GM12878 (cell line): ENCODE data around the gene FBRSL1.

Source experiments
- CBFB ChIP-seq: IDR thresholded peaks from 2 replicates; pipeline ENCODE4 v1.6.1; 2016; ENCODE audit warnings: antibody characterized with exemption, low read depth
- CHD2 ChIP-seq: IDR thresholded peaks from 2 replicates; pipeline ENCODE4 v1.6.1; 2011; ENCODE audit warnings: low read depth, low read length, improper control_type of control experiment, borderline replicate concordance
- EZH2 ChIP-seq: IDR thresholded peaks from 2 replicates; pipeline ENCODE4 v1.6.1; 2012; ENCODE audit warnings: low read depth, mild to moderate bottlenecking, control low read depth, inconsistent platforms, low read length, borderline replicate concordance; ENCODE audit not compliant: control insufficient read depth
- HDAC2 ChIP-seq: fragments of 200-600 bp; sonication (generic); IDR thresholded peaks from 2 replicates; pipeline ENCODE4 v1.6.1; 2017
- PBX3 ChIP-seq: IDR thresholded peaks from 2 replicates; pipeline ENCODE4 v1.6.1; 2011; ENCODE audit warnings: mild to moderate bottlenecking, low read depth, low read length, moderate library complexity; ENCODE audit not compliant: insufficient replicate concordance
- POLR2A ChIP-seq: IDR thresholded peaks from 2 replicates; pipeline ENCODE4 v1.6.1; 2011; ENCODE audit warnings: low read depth, mild to moderate bottlenecking, low read length
- POLR2AphosphoS5 ChIP-seq: IDR thresholded peaks from 2 replicates; pipeline ENCODE4 v1.6.1; 2011; ENCODE audit warnings: mild to moderate bottlenecking, low read length, inconsistent platforms
- RAD51 ChIP-seq: fragments of 450-650 bp; IDR thresholded peaks from 2 replicates; pipeline ENCODE4 v1.6.1; 2016; ENCODE audit warnings: moderate library complexity, mild to moderate bottlenecking, inconsistent platforms
- SPI1 ChIP-seq: IDR thresholded peaks from 2 replicates; pipeline ENCODE4 v1.6.1; 2011; ENCODE audit warnings: low read depth, mild to moderate bottlenecking, low read length, moderate library complexity, borderline replicate concordance; ENCODE audit not compliant: insufficient read depth
- SRF ChIP-seq, 2 experiments: IDR thresholded peaks; 2 replicates each; pipeline ENCODE4 v1.6.1; 2011; ENCODE audit warnings: low read depth in 2 of 2, low read length in 2 of 2, mild to moderate bottlenecking in 1 of 2, moderate library complexity in 1 of 2
- TCF12 ChIP-seq: IDR thresholded peaks from 2 replicates; pipeline ENCODE4 v1.6.1; 2011; ENCODE audit warnings: low read depth, mild to moderate bottlenecking, low read length
- ZNF274 ChIP-seq: IDR thresholded peaks from one replicate; pipeline ENCODE4 v1.8.0; 2011; ENCODE audit not compliant: insufficient read length, insufficient read depth
- ZNF622 ChIP-seq: fragments of 450-650 bp; IDR thresholded peaks from 2 replicates; pipeline ENCODE4 v1.6.1; 2017; ENCODE audit warnings: mild to moderate bottlenecking, inconsistent platforms
- TF ChIP-seq, protein P1 (sequence below), 3 experiments: IDR thresholded peaks in 2 of 3; conservative IDR thresholded peaks in 1 of 3; 2 replicates each; pipeline ENCODE4 v1.5.1; 2011; ENCODE audit warnings: low read depth in 3 of 3, low read length in 3 of 3, mild to moderate bottlenecking in 3 of 3, control low read depth in 2 of 3, moderate library complexity in 2 of 3, inconsistent platforms in 1 of 3, mixed read lengths in 1 of 3; ENCODE audit not compliant: control insufficient read depth in 2 of 3, insufficient read depth in 1 of 3; ENCODE audit errors: extremely low read depth in 1 of 3

DNA sequence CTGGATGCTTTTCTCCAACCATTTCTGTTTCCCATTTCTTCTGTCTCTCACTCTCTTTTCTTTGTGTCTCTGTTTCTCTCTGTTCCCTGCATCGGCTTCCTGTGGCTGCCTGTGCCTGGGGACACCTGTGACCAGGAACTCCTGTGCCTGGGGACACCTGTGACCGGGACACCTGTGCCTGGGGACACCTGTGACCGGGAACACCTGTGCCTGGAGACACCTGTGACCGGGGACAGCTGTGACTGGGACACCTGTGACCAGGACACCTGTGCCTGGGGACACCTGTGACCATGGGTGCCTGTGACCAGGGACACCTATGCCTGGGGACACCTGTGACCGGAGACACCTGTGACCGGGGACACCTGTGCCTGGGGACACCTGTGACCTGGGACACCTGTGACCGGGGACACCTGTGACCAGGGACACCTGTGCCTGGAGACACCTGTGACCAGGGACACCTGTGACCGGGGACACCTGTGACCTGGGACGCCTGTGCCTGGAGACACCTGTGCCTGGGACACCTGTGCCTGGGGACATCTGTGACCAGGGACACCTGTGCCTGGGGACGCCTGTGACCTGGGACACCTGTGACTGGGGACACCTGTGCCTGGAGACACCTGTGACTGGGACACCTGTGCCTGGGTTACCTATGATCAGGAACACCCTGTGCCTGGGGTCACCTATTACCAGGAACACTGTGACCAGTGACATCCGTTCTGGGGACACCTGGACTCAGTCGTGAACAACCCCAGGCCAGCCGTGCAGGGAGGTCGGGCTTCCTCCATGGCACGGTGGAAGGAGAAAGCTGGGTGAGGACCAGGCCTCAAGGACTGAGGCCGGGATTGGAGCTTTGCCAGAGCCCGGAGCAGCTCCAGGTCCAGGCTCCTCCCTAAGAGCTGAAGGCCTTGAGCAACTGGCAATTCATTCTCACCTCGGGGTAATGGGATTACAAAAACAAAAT, 23.4 kb upstream of the FBRSL1 start:
- no peak for TF ChIP-seq SRF (IDR thresholded peaks at IDR 0.05; ENCODE audit: low read depth in 2 of 2, low read length in 2 of 2)
- no peak for TF ChIP-seq TCF12
- TF ChIP-seq RAD51, result no peak
- TF ChIP-seq SPI1, result no peak
- TF ChIP-seq EZH2, result no peak
- no peak for TF ChIP-seq POLR2A
- TF ChIP-seq CHD2, result no peak
- TF ChIP-seq, protein P1, sequence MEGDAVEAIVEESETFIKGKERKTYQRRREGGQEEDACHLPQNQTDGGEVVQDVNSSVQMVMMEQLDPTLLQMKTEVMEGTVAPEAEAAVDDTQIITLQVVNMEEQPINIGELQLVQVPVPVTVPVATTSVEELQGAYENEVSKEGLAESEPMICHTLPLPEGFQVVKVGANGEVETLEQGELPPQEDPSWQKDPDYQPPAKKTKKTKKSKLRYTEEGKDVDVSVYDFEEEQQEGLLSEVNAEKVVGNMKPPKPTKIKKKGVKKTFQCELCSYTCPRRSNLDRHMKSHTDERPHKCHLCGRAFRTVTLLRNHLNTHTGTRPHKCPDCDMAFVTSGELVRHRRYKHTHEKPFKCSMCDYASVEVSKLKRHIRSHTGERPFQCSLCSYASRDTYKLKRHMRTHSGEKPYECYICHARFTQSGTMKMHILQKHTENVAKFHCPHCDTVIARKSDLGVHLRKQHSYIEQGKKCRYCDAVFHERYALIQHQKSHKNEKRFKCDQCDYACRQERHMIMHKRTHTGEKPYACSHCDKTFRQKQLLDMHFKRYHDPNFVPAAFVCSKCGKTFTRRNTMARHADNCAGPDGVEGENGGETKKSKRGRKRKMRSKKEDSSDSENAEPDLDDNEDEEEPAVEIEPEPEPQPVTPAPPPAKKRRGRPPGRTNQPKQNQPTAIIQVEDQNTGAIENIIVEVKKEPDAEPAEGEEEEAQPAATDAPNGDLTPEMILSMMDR (IDR thresholded peaks at IDR 0.05 in 2 of 3, conservative IDR thresholded peaks at IDR 0.05 in 1 of 3; ENCODE audit: control insufficient read depth in 2 of 3, extremely low read depth in 1 of 3, insufficient read depth in 1 of 3, low read depth in 3 of 3, low read length in 3 of 3), result no peak
- no peak for TF ChIP-seq POLR2AphosphoS5
- TF ChIP-seq ZNF274, result no peak
- TF ChIP-seq CBFB, result no peak
- TF ChIP-seq PBX3, result no peak
- TF ChIP-seq HDAC2, result no peak
- no peak for TF ChIP-seq ZNF622
